Measurements from ENCODE around the gene THTPA.
"Not testable (repeated sequence)": the region's sequence is repeated elsewhere in the genome, so short reads cannot be mapped to it uniquely, and the experiment has no call there.

GRCh38 chr14:23584527-23585203 lies 28.6 kb downstream of the THTPA start:
- TF ChIP-seq CTCF (conservative IDR thresholded peaks at IDR 0.05); EZH2 (IDR thresholded peaks at IDR 0.05; ENCODE audit: low read depth): not testable (repeated sequence)
